IPS-15b (cell line): Measurements from ENCODE around the gene CDK16.

Experiments used
- H3K27me3 ChIP-seq: one replicate; pipeline ENCODE4 v1.6.1; 2013; ENCODE audit warnings: low read length; ENCODE audit not compliant: control insufficient read depth, insufficient read depth
- H3K36me3 ChIP-seq: one replicate; pipeline ENCODE4 v1.6.1; 2013; ENCODE audit warnings: low read length; ENCODE audit not compliant: control insufficient read depth, insufficient read depth
- H3K4me1 ChIP-seq: one replicate; pipeline ENCODE4 v1.6.1; 2013; ENCODE audit warnings: mild to moderate bottlenecking, low read length; ENCODE audit not compliant: control insufficient read depth, insufficient read depth
- H3K4me3 ChIP-seq: one replicate; pipeline ENCODE4 v1.5.1; 2013; ENCODE audit warnings: low read depth, low read length
- H3K9ac ChIP-seq: one replicate; pipeline ENCODE4 v1.6.1; 2013; ENCODE audit warnings: low read depth, mild to moderate bottlenecking, low read length
- H3K9me3 ChIP-seq: one replicate; pipeline ENCODE4 v1.6.1; 2013; ENCODE audit warnings: mild to moderate bottlenecking, low read length; ENCODE audit not compliant: control insufficient read depth, insufficient read depth

The CDK16 gene

DNA sequence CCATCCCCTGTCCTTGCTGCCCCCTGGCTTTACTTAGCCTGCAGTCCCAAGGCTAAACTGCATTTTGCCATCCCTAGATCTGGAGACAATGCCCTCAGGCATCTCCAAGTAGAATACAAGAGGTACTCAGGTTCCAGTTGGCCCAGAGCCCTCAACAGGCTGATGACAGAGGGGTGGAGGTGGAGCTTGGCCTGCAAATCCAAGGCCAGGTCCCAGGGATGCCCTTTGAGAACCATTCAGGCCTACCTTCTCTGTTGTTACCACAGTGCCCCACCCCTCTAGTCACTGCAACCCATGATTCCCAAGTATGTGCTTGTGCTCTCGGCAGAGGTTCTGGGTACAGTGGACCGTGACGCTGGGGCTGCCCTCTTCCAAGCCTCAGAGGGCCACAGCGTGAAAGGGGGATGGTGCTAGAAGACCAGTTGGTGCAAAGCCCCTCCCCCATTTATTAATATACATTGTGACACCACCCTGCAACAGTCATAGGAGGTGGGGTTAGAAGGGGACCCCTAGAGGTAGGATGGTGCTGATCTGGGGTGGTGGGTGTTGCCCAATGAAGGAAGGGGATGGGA, 31.3 kb upstream of the CDK16 start:
- no peak overlapping the region for H3K4me3 ChIP-seq
- peaks cover 5% of the 10 kb centered on the region for H3K27me3 ChIP-seq
- H3K9me3 ChIP-seq = no peaks in the 10 kb centered on the region
- H3K9ac ChIP-seq = no peak overlapping the region
- peaks cover 5% of the 10 kb centered on the region for H3K4me1 ChIP-seq
- peaks cover 23% of the 10 kb centered on the region for H3K36me3 ChIP-seq

DNA sequence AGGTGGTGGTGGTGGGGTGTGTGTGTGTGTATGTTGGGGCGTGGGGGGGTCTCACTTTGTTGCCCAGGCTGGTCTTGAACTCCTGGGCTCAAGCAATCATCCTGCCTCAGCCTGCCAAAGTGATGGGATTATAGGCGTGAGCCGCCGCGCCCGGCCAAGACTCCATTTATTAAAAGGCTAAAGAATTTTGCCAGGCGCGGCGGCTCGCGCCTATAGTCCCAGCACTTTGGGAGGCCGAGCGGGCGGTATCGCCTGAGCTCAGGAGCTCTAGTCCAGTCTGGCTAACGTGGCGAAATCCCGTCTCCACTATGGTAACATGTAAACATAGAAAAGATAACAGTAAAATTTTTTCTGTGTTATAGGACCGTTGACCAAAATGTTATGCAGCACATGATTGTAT, 28.6 kb upstream of the CDK16 start:
- Histone ChIP-seq H3K4me1 (peaks cover 9% of the 10 kb centered on the region), H3K36me3 (peaks cover 19% of the 10 kb centered on the region), H3K27me3 (peaks cover 5% of the 10 kb centered on the region), H3K4me3 (no peak overlapping the region), H3K9ac (no peak overlapping the region), H3K9me3 (no peaks in the 10 kb centered on the region)

DNA sequence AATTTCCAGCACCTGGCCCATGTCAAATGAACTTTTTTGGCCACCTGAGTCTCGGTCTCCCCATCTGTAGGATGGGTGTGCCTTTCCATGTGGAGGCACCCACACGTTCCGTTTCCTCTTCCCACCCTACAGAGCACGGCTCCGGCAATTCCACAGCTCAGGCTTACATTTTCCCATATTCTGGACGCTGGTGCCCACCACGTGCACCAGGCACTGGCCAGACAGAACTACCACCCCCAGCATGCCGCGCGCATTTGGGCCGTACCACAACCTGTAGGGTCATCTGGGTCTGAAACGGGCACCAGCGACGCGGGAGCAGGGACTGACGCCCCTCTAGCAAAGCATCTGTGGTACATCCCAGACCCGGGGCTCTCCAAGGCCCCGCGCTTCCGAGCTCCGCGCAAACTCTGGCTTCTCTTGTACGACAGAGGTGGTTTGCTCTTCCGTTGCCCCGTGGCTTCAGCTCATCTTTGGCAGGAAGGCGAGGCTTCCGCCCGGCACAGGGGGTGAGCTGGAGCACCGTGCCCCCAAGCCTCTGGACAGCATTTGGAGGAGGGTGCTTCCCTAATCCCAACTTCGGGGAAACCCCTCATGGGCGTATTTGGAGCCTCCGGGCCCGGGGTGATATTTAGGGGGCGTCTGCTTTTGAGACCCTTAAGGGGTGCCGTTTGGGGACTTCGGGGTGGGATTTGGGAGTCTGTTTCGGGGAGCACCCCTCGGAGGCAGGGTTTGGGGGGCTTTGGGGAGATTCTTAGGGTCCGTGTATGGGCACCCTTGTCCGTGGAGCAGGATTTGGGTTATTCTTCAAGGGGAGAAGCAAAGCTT, 27.8 kb upstream of the CDK16 start:
- H3K36me3 ChIP-seq = peaks cover 14% of the 10 kb centered on the region
- H3K4me1 ChIP-seq = peaks cover 12% of the 10 kb centered on the region
- H3K9me3 ChIP-seq = no peaks in the 10 kb centered on the region
- peaks cover 5% of the 10 kb centered on the region for H3K27me3 ChIP-seq
- H3K9ac ChIP-seq = peak overlapping the region; percentile 73
- peak overlapping the region; percentile 84 for H3K4me3 ChIP-seq

DNA sequence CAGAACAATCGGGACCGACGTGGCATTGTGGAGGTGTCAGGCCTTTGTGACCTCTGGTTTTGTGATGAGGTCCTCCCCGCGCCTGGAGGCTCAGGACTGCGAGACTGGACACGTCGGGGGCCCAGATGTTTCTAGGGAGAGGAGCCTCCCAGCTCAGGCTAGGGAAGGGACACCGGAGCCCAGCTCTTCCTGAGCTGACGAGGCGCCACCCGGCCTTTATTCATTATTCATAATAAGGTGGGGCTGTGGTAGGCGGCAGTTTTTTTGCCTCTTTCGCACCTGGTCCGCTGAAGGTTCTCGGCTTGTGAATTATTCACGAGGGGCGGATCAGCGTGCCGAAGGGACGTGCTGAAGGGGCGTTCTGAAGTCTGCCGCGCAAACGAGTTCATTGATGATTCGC, 27.1 kb upstream of the CDK16 start:
- Histone ChIP-seq H3K9me3 (no peaks in the 10 kb centered on the region), H3K27me3 (peaks cover 5% of the 10 kb centered on the region), H3K4me1 (peaks cover 15% of the 10 kb centered on the region), H3K36me3 (peaks cover 7% of the 10 kb centered on the region), H3K9ac (peak overlapping the region; percentile 73), H3K4me3 (peak overlapping the region; percentile 84)

DNA sequence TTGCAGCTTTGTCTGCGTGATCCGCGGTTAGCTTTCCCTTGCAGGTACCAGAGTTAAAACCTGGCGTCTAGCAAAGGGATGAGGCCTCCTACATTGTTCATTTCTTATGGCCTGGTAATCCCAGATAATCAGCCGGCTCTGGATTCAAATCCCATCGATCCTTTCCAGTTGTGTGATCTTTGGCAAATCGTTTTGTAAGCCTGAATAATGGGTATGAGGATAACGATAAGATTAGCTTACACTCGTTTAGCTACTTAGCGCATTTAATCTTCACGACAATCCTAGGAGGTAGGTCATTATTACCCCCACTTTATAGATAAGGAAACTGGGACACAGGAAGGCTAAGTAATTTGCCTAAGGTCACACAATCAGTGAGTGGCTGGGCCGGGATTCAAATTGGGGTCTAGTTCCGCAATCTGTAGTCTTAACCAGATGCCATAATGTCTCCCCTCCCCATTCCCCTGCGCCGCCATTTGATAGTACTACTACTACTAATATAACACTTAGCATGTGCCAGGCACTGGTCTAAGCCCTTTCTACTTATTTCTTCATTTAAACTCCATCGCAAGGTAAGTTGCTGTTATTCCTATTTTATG, 26.6 kb upstream of the CDK16 start:
- Histone ChIP-seq H3K9me3 (no peaks in the 10 kb centered on the region), H3K36me3 (peaks cover 6% of the 10 kb centered on the region), H3K9ac (no peak overlapping the region), H3K4me1 (peaks cover 15% of the 10 kb centered on the region), H3K4me3 (peak overlapping the region; percentile 84), H3K27me3 (peaks cover 5% of the 10 kb centered on the region)

DNA sequence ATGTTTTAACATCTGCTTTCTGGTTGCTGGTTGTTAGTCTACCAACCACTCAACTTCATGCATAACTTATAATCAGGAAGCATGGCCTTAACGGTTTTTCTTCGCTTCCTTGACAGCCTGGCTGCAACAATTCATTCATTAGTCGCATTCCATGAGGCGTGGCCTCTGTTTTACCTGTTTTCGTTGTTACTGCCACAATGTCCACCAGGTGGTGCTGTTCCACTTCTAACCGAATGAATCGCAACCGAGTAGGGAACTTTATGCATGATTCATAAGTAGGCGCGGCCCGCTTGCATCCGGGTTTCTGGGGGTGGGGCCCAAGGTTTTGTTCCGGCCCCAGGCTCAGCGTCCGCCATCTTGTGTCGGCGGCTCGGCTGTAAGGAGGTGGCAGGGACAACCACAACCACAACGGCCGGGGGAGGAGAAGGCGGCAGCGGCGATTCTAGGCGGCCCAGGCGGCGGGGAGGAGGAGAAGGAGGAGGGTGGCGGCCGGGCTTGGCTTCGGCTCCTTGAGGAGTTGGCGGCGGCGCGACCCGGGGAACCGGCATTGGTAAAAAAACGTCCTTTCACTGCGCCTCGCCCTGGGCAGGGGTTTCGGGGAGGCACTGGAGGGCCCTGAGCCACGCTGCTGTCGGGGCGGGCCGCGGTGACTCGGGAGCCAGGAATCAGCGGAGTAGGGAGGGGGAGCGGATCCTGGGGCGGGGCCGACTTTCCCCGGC, 24.8 kb upstream of the CDK16 start, which contains the start of gene UBA1:
Gene UBA1, plus strand, starts transcription at position 355 of the 719 bp plus-strand sequence. CDS start 4,974 bp downstream, outside the sequence.
- Histone ChIP-seq H3K36me3 (peaks cover 24% of the 10 kb centered on the region), H3K4me1 (peaks cover 18% of the 10 kb centered on the region)

DNA sequence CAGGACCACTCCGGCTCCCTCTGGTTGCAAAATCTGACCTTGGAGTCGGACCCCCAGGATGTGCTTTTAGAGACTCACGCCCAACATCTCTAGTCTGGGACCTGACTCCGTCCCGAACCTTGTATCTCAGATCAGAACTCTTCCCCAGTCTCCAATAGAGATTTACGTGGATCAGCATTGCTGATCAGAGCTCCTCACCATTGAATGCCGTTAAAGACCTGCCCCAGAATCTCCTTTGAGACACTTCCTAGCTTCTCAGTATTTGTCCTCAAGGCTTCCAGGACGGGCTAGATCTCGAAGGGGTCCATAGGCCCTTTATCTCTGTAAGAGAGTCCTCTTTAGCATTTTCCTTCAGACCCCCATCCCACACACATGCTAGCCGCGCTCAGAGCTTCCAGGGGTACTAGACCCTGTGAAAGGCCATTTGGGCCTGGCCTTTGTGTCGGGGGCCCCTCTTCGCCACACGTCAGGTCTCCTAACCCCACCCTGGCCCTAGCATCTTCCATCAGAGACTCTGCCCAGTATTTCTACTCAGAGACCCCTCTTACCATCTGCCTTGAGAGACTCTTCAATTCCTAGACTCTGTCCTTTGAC, 24.2 kb upstream of the CDK16 start:
- peak overlapping the region; percentile 94 for H3K9ac ChIP-seq
- peak overlapping the region; percentile 96 for H3K4me3 ChIP-seq
- H3K27me3 ChIP-seq = peaks cover 5% of the 10 kb centered on the region
- peaks cover 18% of the 10 kb centered on the region for H3K4me1 ChIP-seq
- no peaks in the 10 kb centered on the region for H3K9me3 ChIP-seq
- peaks cover 30% of the 10 kb centered on the region for H3K36me3 ChIP-seq

More for the DNA sequence above, 24.8 kb upstream of the CDK16 start, which contains the start of gene UBA1:
- H3K4me3 ChIP-seq = peak within 1 kb of the TSS; percentile 96
- peak within 1 kb of the TSS; percentile 94 for H3K9ac ChIP-seq
- no peaks in the 10 kb centered on the region for H3K9me3 ChIP-seq
- peaks cover 5% of the 10 kb centered on the region for H3K27me3 ChIP-seq

DNA sequence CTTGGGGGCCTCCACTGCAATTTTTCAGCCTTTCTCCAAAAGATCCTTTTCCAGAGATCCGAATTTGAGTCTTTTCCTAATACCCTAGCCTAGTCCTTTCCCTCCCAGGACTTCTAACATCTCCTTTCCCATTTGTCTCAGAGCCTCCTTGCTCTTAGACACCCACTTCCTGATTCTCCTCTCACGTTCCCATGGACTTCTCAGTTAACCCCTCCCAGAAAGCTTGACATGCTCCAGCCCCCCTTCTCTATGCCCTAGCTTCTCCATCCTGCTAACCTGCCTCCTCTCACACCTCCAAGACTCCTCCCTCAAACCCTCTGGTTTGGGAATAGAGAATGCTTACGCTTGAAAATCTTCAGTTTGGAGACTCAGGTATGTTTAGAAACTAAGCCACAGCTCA, 22.4 kb upstream of the CDK16 start:
- Histone ChIP-seq H3K9ac (peak overlapping the region; percentile 41), H3K36me3 (peaks cover 47% of the 10 kb centered on the region), H3K4me3 (peak overlapping the region; percentile 32), H3K4me1 (peaks cover 16% of the 10 kb centered on the region), H3K9me3 (no peaks in the 10 kb centered on the region), H3K27me3 (peaks cover 5% of the 10 kb centered on the region)

DNA sequence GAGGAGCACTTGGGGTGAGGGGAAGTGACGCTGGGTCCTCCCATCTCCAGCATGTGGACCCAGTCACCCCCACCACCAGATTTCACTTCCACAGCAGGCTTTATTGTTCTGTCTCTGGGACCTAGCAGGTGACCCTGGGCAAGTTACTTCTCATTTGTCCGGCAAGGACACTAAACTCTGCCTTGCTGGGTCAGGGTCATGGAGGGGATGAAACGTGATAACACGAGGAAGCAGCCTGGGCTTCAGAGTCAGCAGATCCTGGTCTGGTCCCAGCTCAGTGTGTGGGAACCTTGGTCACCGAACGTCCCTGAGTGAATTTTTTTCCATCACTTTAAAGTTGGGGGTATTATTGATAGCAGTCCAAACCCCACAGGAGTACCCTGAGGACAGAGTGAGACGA, 21.0 kb upstream of the CDK16 start:
- peak overlapping the region; percentile 18 for H3K4me3 ChIP-seq
- H3K36me3 ChIP-seq = peaks cover 61% of the 10 kb centered on the region
- H3K9ac ChIP-seq = no peak overlapping the region

DNA sequence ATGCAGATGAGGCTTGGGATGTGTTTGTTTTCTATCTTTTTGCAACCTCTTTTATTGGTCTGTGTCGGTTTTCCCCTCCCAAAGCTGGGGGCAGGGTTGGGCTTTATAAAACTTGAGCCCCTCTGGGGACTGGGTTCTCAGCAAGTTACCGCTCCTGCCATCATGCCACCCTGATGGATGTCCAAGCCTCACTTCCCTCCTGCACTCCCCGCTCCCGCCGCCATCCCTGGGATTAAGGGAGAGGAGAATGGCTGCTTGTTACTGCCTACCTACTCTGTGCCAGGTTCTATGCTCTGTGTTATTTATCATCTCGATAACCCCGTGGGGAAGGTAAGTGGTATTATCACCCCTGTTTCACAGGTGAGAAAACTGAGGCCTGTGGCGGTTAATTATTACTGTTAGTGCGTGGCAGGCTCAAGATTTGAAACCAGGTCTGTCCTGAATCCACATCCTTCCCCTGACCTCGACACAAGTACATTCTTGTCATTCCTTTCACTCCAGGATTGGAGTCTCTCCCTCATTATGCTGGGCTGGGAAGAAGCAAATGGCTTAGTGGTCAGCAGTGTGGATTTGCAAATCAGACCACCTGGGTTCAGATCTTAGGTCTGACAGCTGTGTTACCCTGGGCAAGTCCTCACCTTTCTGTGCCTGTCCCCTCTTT, 20.3 kb upstream of the CDK16 start:
- Histone ChIP-seq H3K36me3 (peaks cover 67% of the 10 kb centered on the region), H3K27me3 (no peaks in the 10 kb centered on the region), H3K9me3 (no peaks in the 10 kb centered on the region), H3K4me3 (peak overlapping the region; percentile 3), H3K4me1 (peaks cover 9% of the 10 kb centered on the region), H3K9ac (no peak overlapping the region)

More for the DNA sequence above, 21.0 kb upstream of the CDK16 start:
- Histone ChIP-seq H3K4me1 (peaks cover 13% of the 10 kb centered on the region), H3K9me3 (no peaks in the 10 kb centered on the region), H3K27me3 (no peaks in the 10 kb centered on the region)

DNA sequence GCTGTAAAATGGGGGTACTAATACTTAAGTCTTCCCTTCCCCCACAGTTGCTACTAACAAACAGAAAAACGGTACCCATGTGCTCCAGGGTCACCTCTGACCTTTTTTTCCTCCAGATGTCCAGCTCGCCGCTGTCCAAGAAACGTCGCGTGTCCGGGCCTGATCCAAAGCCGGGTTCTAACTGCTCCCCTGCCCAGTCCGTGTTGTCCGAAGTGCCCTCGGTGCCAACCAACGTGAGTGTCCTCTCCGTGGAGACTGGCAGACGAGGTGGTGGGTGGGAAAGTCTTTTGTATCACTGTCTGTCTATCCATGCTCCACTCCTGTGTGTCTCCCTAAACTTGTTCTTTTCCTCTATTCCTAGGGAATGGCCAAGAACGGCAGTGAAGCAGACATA, 19.8 kb upstream of the CDK16 start:
- Histone ChIP-seq H3K9me3 (no peaks in the 10 kb centered on the region), H3K27me3 (no peaks in the 10 kb centered on the region), H3K4me1 (peaks cover 9% of the 10 kb centered on the region), H3K4me3 (no peak overlapping the region), H3K9ac (no peak overlapping the region), H3K36me3 (peaks cover 73% of the 10 kb centered on the region)
